Measurements from ENCODE around the gene UPF1. TPM values are rescaled to one million over a fixed set of nuclear protein-coding genes. Genes with fewer than 3 reads are reported as not detected.

UPF1 gene
- total RNA-seq, 2 experiments from 2014 or later = 74.4 to 74.6 TPM

DNA sequence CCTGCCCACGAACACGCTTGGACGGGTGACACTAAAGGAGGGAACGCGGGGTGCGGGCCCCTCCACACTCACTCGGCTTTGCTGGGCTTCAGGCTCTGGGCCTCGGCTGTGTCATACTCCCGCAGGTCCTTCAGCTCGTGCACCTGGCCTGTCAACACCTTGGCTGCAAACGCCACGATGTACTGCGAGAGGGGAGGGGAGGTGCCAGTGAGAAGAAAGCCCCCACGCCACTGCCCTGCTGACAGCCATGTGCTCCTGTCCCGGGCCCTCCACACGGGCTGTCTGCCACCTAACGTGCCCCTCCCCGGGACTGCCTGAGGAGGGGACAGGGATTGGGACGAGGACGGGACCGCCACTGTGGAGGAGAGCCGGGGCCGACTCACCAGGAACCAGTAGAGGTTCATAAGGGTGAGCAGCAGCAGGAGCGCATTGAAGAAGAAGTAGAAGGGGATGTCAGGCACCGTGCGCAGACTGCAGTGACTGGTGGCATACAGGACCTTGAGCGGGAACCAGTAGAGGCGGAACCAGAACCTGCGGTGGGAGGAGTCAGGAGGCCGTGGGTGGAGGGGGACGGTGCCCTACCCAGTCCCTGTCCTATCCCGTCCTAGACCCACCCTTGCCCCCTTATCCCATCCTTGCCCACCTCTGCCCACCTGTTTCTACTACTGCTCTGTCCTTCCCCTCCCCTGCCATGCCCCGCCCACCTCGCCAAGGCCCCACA, 47.3 kb downstream of the UPF1 start:
- no peaks in the 10 kb centered on the region for H3K4me1 Mint-ChIP-seq
- no peaks in the 10 kb centered on the region for H3K9me3 Mint-ChIP-seq
- no peak for DNase-seq
- POLR2A ChIA-PET = no interaction called here
- no peaks in the 10 kb centered on the region for H3K36me3 Mint-ChIP-seq (ENCODE audit: low read depth)
- no peaks in the 10 kb centered on the region for H3K27me3 Mint-ChIP-seq
- no peak overlapping the region for H3K27ac Mint-ChIP-seq
- H3K4me3 Mint-ChIP-seq = no peak overlapping the region
- CTCF ChIA-PET = interaction anchor here (1.7 kb wide), 1 partner anchor 12 kb away, joined by 4 read pairs; no protein-coding TSS in a partner anchor

DNA sequence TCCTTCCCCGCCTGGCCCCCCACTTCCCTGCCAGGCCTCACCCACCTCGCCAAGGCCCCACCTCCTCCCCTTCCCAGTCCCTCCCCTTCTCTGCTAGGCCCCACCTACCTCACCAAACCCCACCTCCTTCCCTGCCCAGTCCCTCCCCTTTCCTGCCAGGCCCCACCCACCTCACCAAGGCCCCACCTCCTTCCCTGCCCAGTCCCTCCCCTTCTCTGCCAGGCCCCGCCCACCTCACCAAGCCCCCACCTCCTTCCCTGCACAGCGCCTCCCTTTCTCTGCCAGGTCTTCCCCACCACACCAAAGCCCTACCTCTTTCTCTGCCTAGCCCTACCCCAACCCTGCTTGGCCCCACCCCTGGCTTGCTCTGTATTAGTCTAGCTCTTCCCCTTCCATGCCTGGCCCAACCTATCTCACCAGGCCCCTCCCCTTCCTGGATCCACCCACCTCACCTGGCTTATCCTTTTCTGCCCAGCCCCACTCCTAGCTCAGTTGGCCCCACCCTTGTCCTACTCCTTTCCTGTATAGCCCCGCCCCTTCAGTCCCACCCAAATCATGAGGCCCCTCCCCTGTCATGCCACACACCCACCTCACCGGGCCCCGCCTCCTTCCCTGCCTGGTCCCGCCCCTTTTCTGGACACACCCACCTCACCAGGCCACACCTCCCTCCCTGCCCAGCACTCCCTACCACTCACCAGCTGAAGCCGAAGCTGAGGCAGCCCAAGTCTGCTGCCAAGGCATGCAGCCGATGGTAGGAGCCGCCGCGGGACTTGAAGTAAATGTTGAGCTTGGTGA, 48.0 kb downstream of the UPF1 start:
- POLR2A ChIA-PET = no interaction called here
- H3K4me1 Mint-ChIP-seq = no peaks in the 10 kb centered on the region

DNA sequence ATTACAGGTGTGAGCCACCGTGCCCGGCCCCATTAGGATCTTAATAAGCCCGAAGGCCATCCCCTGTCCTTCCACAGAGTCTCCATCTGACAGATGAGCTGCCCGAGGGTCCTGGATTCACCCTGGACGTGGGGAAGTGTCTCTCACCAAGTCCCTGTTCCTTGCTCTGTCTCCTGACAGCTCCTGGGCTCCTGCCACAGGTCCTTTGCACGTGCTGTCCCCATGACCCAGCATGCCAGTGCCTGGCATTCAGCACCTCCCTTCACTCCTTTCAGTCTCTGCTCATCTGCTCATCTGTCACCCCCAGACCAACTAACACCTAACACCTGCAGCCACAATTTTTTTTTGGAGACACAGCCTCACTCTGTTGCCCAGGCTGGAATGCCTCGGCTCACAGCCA, 49.7 kb downstream of the UPF1 start:
- H3K27me3 Mint-ChIP-seq = no peaks in the 10 kb centered on the region
- H3K36me3 Mint-ChIP-seq (ENCODE audit: low read depth) = no peaks in the 10 kb centered on the region
- POLR2A ChIA-PET = no interaction called here
- H3K9me3 Mint-ChIP-seq = no peaks in the 10 kb centered on the region
- CTCF ChIA-PET = no interaction called here
- no peak overlapping the region for H3K4me3 Mint-ChIP-seq
- H3K4me1 Mint-ChIP-seq = no peaks in the 10 kb centered on the region
- no peak for DNase-seq
- H3K27ac Mint-ChIP-seq = no peak overlapping the region

More for the DNA sequence above, 48.0 kb downstream of the UPF1 start:
- DNase-seq = peak; percentile 38
- no peaks in the 10 kb centered on the region for H3K9me3 Mint-ChIP-seq
- H3K4me3 Mint-ChIP-seq = no peak overlapping the region
- no peak overlapping the region for H3K27ac Mint-ChIP-seq
- CTCF ChIA-PET = no interaction called here
- H3K27me3 Mint-ChIP-seq = no peaks in the 10 kb centered on the region
- H3K36me3 Mint-ChIP-seq (ENCODE audit: low read depth) = no peaks in the 10 kb centered on the region

DNA sequence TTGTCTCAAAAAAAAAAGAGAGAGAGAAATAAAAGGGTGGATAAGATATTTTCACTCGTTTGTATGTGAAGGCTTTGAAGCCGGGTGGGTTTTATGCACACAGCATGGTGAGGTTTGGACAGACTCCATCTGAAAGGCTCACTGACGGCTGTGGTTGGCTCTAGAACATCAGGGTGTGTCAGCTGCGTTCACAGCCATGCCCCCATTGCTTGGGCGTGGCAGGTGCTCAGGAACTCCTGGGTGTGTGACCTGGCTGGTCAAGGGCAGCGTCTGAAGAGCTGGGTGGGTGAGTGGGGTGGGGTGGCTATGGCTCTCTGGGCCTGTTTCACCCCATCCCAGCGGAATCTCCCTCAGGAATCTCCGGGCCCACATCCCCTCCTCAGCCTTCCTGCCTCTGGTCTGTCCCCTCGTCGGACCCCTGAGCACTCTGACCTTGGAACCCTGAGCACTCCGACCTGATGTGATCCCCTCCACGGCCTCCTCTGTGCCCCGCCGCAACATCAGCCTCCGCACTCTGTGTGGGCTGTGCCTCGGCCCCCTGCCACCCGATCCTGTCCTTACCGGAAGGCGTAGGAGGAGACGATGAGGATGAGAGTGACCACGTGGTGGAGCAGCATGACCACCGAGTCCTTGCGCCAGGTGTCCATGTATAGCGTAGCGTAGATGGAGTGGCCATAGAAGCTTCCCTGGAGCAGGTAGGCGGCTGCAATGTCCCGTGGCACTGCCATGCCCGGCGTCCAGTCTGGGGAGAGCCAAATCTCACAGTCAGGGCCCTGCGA, 52.0 kb downstream of the UPF1 start:
- ChIA-PET POLR2A (no interaction called here), CTCF (no interaction called here)
- no peak for DNase-seq
- Mint-ChIP-seq H3K27ac (no peak overlapping the region), H3K9me3 (no peaks in the 10 kb centered on the region), H3K4me1 (no peaks in the 10 kb centered on the region), H3K27me3 (no peaks in the 10 kb centered on the region), H3K36me3 (ENCODE audit: low read depth) (no peaks in the 10 kb centered on the region), H3K4me3 (no peak overlapping the region)

DNA sequence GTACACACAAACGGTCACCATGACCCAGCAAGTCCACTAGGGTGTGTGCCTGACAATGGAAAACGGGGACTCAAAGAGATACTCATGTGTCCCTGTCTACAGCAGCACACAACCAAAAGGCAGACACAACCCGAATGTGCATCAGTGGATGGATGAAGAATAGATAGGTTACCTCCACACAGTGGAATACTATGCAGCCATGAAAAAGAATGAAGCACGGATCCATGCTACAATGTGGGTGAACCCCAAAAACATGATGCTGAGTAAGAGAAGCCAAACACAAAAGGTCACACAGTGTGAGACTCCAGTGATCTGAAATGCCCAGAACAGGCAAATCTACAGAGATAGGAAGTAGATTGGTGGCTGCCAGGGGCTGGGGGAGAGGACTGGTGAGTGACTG, 55.2 kb downstream of the UPF1 start:
- Mint-ChIP-seq H3K4me3 (no peak overlapping the region), H3K36me3 (ENCODE audit: low read depth) (no peaks in the 10 kb centered on the region), H3K4me1 (no peaks in the 10 kb centered on the region), H3K27me3 (peaks cover 7% of the 10 kb centered on the region), H3K9me3 (no peaks in the 10 kb centered on the region), H3K27ac (no peak overlapping the region)
- no peak for DNase-seq
- ChIA-PET POLR2A (no interaction called here), CTCF (no interaction called here)

DNA sequence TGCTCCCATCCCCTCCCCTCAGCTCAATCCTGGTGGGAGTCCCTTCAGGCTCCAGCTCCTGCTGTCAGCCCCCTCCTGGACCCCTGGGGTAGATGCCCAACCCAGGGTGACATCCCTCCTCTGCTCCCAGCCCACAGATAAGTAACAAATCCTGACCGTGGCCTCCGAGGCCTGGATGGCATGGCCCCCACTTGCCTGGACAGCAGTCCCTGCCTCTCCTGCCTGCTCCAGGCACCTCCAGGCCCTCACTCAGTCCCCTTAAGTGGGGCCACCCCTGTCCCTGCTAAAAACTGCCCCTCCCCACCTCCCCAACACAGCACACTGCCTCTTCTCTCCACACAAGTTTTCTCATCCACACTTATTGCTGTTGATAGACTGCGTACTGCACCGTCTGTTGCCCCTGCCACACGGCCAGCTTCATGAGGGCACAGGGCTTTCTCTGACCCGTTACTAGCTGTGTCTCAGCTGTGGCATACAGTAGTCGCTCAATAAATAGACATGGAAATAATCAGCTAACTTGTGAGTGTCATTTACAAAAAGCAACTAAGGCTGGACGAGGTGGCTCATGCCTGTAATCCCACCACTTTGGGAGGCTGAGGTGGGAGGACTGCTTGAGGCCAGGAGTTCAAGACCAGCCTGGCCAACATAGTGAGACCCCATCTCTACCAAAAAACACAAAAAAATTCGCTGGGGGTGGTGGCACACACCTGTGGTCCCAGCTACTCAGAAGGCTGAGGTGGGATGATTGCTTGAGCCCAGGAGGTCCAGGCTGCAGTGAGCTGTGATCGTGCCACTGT, 58.4 kb downstream of the UPF1 start:
- Mint-ChIP-seq H3K36me3 (ENCODE audit: low read depth) (no peaks in the 10 kb centered on the region), H3K27me3 (peaks cover 20% of the 10 kb centered on the region), H3K9me3 (no peaks in the 10 kb centered on the region), H3K4me3 (no peak overlapping the region), H3K27ac (no peak overlapping the region), H3K4me1 (no peaks in the 10 kb centered on the region)
- CTCF ChIA-PET = no interaction called here
- POLR2A ChIA-PET = no interaction called here
- DNase-seq = no peak

DNA sequence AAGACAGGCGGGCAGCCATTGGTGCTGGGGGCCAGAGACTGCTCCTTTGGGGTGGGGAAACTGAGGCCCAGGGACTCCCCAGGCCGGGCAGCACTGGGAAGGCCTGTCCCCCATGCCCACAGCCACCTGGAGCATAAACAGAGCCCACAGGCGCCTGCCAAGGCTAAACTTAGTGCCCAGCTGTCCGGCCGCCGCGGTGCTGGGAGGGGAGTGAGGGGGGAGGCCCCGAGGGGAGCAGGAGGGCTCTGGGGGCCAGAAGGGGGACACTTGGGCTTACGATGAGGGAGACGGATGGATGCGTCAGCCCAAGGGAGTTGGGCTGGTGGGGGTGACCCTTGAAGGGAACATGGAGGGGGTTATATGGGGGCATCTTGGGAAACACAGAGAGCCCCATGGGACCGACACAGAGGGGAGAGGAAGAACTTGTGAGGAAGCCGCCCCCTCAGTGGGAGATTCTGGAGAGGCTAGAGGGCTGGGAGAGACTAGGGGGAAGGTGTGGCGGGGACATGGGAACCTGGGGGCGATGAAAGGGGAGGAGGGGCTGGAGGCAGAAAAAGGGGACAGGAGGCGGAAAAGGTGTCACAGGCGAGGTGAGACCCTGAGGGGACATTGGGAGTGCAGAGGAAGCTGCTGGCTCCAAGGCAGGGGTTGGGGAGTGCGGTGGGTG, 62.0 kb downstream of the UPF1 start:
- no peak overlapping the region for H3K27ac Mint-ChIP-seq
- DNase-seq = no peak
- peaks cover 37% of the 10 kb centered on the region for H3K27me3 Mint-ChIP-seq
- no peaks in the 10 kb centered on the region for H3K9me3 Mint-ChIP-seq
- ChIA-PET CTCF (no interaction called here), POLR2A (no interaction called here)
- H3K4me3 Mint-ChIP-seq = no peak overlapping the region
- H3K4me1 Mint-ChIP-seq = peaks cover 4% of the 10 kb centered on the region
- H3K36me3 Mint-ChIP-seq (ENCODE audit: low read depth) = no peaks in the 10 kb centered on the region

DNA sequence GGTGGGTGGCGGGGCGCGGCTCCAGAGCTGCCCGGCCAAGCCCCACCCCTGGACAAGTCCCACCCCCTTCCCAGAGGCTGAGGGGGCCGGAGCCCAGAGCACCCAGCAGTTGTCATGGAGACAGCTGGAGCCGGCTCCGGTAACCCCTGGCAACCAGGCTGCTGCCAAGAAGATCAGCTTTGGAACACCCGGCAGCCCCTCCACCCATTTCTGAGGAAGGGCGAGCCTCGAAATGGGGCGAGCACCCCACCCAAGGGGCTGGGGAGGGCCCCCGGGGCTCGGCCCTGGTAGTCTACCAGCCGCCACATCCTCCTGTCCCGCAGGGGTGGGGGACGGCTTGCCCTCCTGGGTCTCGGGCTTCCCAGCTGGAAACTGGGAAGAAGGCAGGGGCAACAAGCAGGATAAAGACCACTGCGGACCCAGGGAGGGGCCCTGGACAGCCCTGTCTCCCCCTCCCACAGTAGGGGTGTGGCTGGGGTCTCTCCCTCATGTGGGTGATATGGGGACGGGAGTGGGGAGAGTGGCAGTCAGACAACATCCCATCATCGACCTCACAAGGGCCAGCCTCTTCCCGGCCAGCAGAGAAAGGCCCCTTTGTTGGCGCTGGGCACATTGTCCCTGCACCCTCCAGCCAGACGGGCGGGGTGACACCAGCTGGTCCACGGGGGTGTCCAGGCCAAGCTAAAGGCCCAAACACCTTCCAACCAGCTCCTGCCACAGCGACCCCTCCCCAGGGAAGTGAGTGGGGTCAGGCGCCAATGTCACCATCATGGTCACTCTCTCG, 62.7 kb downstream of the UPF1 start:
- DNase-seq = no peak
- Mint-ChIP-seq H3K27me3 (peaks cover 37% of the 10 kb centered on the region), H3K27ac (no peak overlapping the region), H3K9me3 (no peaks in the 10 kb centered on the region), H3K36me3 (ENCODE audit: low read depth) (no peaks in the 10 kb centered on the region), H3K4me1 (peaks cover 4% of the 10 kb centered on the region), H3K4me3 (no peak overlapping the region)
- ChIA-PET POLR2A (no interaction called here), CTCF (no interaction called here)

DNA sequence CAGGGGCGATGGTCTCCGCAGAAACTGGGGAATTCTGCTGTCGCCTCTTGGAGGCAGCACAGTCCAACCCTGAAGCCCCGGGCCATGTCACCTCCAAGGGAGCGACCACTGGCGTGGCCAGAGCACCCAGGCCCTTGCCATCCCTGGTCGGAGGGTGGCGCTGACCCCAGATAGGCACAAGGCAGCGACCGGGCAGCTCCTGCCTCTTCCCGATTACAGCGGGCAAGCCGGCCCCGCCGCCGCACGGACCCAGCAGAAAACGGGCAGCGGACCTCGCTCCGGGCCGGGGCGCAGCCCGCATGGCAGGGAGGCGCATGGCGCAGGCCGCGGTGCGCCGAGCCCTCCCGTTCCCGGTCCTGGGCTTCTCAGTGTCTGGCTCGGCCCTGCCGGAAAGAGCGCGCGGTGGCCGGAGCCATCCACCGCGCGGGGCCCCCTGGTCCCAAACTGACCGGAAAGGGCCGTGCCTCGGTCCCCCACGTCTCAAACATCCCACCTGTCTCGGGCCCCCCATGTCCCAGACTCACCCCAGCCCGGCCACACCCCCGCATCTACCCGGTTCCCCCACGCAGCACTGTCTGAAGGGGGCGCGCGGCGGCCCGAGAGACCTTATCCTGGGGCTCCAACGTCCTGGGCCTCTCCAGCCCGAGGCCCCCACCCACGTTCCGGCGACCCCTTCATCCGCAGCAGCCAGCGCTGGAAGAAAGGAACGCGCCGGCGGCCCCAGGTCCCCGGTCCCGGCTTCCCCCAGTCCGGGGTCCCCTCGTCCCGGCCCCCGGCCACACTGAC, 63.5 kb downstream of the UPF1 start:
- H3K36me3 Mint-ChIP-seq (ENCODE audit: low read depth) = no peaks in the 10 kb centered on the region
- POLR2A ChIA-PET = no interaction called here
- peaks cover 30% of the 10 kb centered on the region for H3K27me3 Mint-ChIP-seq
- H3K4me1 Mint-ChIP-seq = peaks cover 4% of the 10 kb centered on the region
- no peak overlapping the region for H3K4me3 Mint-ChIP-seq
- CTCF ChIA-PET = no interaction called here
- no peaks in the 10 kb centered on the region for H3K9me3 Mint-ChIP-seq
- DNase-seq = no peak
- no peak overlapping the region for H3K27ac Mint-ChIP-seq

DNA sequence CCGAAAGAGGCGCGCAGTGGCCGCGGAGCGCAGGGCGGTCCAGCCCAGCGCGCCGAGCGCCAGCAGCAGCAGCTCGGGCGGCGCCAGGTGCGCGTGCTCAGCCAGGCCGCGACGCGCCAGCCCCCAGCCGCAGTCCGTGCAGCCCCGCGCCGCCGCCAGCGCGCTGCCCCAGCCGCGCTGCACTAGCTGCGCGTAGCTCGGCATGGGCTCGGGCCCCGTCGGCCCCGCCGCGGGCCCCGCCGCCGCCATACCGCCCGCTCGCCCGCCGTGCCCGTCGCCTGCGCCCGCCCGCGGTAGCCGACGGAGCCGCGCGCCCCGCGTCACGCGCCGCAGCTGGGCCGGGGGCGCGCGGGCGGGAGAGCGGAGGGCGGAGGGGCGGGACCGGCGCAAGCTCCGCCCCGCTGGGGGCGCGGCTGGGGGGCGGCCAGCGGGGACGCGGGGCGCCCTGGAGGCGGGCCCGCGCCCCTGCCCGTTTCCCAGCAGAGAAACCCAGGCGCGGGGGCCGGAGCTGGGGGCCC, 64.1 kb downstream of the UPF1 start, which contains the start of gene CERS1:
Gene CERS1, minus strand, starts transcription at position 335 of the 518 bp plus-strand sequence. Its CDS starts 86 bp downstream, at position 249.
- no peak for DNase-seq
- Mint-ChIP-seq H3K27ac (no peak within 1 kb of the TSS), H3K4me3 (peak within 1 kb of the TSS; percentile 21), H3K4me1 (peaks cover 4% of the 10 kb centered on the region), H3K27me3 (peaks cover 30% of the 10 kb centered on the region), H3K36me3 (ENCODE audit: low read depth) (no peaks in the 10 kb centered on the region), H3K9me3 (no peaks in the 10 kb centered on the region)
- ChIA-PET CTCF (no interaction called here), POLR2A (no interaction called here)

DNA sequence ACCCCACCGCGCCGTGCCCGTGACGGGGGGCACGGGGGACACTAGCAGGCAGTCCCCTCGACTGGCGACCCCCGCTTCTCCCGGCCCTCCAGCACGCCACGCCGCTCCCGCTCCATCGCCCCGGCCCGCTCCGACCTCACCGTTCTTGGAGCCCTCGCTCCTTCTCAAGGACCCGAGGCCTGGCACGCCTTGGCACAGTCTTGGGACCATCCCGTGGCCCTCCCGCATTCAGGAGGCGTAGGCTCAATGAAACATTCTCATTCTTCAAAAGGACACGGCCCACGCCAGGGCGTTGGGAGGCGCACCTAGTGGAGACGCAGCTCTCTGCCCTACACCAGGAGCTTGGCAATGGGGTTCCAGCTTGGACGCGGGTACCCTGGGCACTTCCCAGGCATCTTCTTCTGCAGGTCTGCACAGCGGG, 64.7 kb downstream of the UPF1 start:
- CTCF ChIA-PET = no interaction called here
- peaks cover 30% of the 10 kb centered on the region for H3K27me3 Mint-ChIP-seq

More for the DNA sequence above, 64.7 kb downstream of the UPF1 start:
- POLR2A ChIA-PET = no interaction called here
- Mint-ChIP-seq H3K27ac (no peak overlapping the region), H3K4me3 (peak overlapping the region; percentile 21), H3K9me3 (no peaks in the 10 kb centered on the region), H3K4me1 (peaks cover 4% of the 10 kb centered on the region), H3K36me3 (ENCODE audit: low read depth) (no peaks in the 10 kb centered on the region)
- no peak for DNase-seq
